Measurements from ENCODE around the gene TGFB3.

GRCh38 chr14:75959031-75959430 is 22.8 kb downstream of the TGFB3 start:
- no peak for TF ChIP-seq CTCF (IDR thresholded peaks at IDR 0.05)
- TF ChIP-seq EZH2 (IDR thresholded peaks at IDR 0.05; ENCODE audit: borderline replicate concordance, insufficient read depth, low read depth, low read length, poor library complexity, severe bottlenecking), result no peak
